Activated naive CD8-positive, alpha-beta T cell treated with anti-CD3 and anti-CD28 coated beads, Interleukin-2, amount 50 U/mL, for 24 hours (primary cell): ENCODE measurements around the gene MTFP1.

Experiments used
- ATAC-seq: fragments of 150-1000 bp; cut with Tn5 transposase; one replicate; pipeline ENCODE4 v1.10.0; 2021
- DNase-seq: peaks from one replicate; pipeline ENCODE4 v3.0.0; 2021
- H3K27ac Mint-ChIP-seq: one replicate; pipeline ENCODE4 v1.8.0; 2021; ENCODE audit warnings: mild to moderate bottlenecking, mixed read lengths
- H3K27me3 Mint-ChIP-seq: one replicate; pipeline ENCODE4 v1.8.0; 2021; ENCODE audit warnings: mixed read lengths
- H3K36me3 Mint-ChIP-seq: one replicate; pipeline ENCODE4 v1.8.0; 2021; ENCODE audit warnings: low read depth, mixed read lengths
- H3K4me1 Mint-ChIP-seq: one replicate; pipeline ENCODE4 v1.8.0; 2021; ENCODE audit warnings: mixed read lengths
- H3K4me3 Mint-ChIP-seq: one replicate; pipeline ENCODE4 v1.8.0; 2021; ENCODE audit warnings: mild to moderate bottlenecking, moderate library complexity, mixed read lengths
- H3K9me3 Mint-ChIP-seq: one replicate; pipeline ENCODE4 v1.8.0; 2021; ENCODE audit warnings: mixed read lengths

The MTFP1 gene

DNA sequence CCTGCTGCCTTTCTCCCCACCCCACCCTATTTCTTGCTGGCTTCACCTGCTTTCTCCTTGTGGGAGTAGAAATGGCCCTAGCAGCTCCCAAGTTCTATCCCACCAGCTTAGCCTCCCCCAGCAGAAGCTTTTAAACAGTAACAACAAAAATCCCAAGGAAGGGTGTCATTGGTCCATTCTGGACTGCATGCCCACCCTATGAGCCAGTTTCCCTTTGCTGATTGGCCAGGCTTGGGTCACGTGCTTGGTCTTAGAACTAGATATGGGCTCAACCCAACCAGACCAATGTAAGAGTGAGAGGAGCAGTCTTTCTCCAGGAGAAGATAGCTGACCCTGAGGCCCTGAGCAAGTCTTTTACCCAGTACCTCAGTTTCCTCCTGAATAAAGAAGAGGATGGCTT is 2.3 kb downstream of the MTFP1 start:
- Mint-ChIP-seq H3K9me3 (no peaks in the 10 kb centered on the region), H3K4me1 (peaks cover 37% of the 10 kb centered on the region), H3K27me3 (no peaks in the 10 kb centered on the region), H3K27ac (no peak overlapping the region), H3K36me3 (peaks cover 19% of the 10 kb centered on the region), H3K4me3 (no peak overlapping the region)
- ATAC-seq = no peak
- no peak for DNase-seq

DNA sequence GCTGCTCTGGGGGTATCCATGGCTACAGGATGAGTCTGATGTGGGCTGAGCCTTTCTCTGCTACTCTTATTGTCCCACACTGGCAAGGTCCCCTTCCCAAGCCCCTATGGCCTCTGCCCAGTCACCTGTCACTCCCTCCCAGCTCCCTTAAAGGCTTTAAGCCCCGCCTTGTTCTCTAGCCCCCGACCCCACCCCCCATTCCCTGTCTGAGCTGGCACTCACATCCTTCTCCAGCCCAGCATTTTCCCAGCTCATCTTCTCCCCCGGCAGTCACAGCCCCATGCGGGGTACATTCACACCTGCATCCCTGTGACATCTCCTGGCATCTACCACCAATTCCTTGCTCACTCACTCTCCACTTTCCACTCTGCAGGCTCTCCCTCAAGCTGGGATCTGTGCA is 4.3 kb downstream of the MTFP1 start:
- DNase-seq (no peak), ATAC-seq (no peak)
- Mint-ChIP-seq H3K27me3 (no peaks in the 10 kb centered on the region), H3K27ac (no peak overlapping the region), H3K4me3 (no peak overlapping the region), H3K9me3 (no peaks in the 10 kb centered on the region), H3K4me1 (peaks cover 44% of the 10 kb centered on the region), H3K36me3 (peaks cover 22% of the 10 kb centered on the region)

DNA sequence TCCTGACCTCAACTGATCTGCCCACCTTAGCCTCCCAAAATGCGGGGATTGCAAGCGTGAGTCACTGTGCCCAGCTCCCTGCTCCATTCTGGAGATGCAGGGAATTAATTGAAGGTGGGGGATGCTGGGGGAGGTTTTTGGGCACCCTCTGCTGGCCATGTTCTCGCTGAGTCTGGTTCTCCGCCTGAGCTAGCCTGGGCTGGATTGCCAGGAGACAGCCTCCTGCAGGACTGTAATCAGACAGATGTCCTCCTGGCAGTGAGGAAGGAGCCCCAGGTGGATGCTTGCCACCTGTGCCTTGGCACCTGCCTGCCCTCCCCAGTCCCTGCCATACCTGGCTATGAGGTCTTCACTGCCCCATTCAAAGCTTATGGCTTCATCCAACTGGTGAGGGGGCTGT is 5.4 kb downstream of the MTFP1 start:
- no peak overlapping the region for H3K4me3 Mint-ChIP-seq
- peaks cover 29% of the 10 kb centered on the region for H3K36me3 Mint-ChIP-seq
- no peaks in the 10 kb centered on the region for H3K27me3 Mint-ChIP-seq
- DNase-seq (no peak), ATAC-seq (no peak)
- peaks cover 8% of the 10 kb centered on the region for H3K9me3 Mint-ChIP-seq
- no peak overlapping the region for H3K27ac Mint-ChIP-seq
- peaks cover 48% of the 10 kb centered on the region for H3K4me1 Mint-ChIP-seq

DNA sequence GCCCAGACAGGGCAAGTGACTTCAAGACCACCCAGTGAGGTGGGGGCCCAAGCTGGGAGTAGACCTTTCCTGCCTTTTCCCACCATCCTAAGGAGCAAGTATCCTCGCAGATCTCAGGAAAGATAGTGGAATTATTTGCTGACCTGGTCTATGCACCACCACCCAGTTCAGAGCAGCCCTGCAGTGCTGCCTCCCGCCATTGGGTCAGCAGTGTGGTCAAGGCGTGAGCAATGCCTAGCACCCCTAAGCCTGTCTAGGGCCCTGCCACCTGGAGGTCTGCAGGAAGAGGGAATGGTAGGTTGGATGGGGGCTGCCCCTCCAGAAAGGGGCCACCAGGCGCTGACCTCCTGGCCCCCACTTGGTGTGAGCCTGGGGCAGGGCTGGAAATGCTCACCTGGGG is 6.5 kb downstream of the MTFP1 start:
- no peak overlapping the region for H3K27ac Mint-ChIP-seq
- ATAC-seq (no peak), DNase-seq (no peak)
- peaks cover 29% of the 10 kb centered on the region for H3K36me3 Mint-ChIP-seq
- H3K4me1 Mint-ChIP-seq = peaks cover 41% of the 10 kb centered on the region
- H3K9me3 Mint-ChIP-seq = peaks cover 9% of the 10 kb centered on the region
- no peak overlapping the region for H3K4me3 Mint-ChIP-seq
- no peaks in the 10 kb centered on the region for H3K27me3 Mint-ChIP-seq

DNA sequence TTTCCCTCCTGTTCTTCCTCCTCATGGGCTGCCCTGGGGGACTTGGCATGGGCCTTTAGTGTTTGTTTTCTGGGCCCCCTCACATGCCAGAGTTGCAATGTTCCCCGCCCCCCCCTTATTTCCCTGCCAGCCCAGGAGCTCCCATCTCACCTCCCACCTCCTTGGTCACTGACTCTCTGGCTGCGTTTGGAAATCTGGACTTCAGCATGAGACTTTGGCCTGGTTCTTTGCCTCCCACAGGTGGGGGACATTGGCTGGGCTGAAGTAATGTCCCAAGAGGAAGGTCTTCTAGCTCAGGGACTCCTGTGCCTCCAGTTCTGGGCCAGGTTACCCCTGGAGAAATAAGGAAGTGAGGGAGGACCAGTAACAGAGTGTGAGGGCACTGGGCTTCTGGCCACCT is 7.0 kb downstream of the MTFP1 start:
- Mint-ChIP-seq H3K9me3 (peaks cover 9% of the 10 kb centered on the region), H3K4me3 (no peak overlapping the region), H3K36me3 (peaks cover 25% of the 10 kb centered on the region), H3K4me1 (peaks cover 37% of the 10 kb centered on the region), H3K27me3 (no peaks in the 10 kb centered on the region), H3K27ac (no peak overlapping the region)
- ATAC-seq (no peak), DNase-seq (no peak)

DNA sequence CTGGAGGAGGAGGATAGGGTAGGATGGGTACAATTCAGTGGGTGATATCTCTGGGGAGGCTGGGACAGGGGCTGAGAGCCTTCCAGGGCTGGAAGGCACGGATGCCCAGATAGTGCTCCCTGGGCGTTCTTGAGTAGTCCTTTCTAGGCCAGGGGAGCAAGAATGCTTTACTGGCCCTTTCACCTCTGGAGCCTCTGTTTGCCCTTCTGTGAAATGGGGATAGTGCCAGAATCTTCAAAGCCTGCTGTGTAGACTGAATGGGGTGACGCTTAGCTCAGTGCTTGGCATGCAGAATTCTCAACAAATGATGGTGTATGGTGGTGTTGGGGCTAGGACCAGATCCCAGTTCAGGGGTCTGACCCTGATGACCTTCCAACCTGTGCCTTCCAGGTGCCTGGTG is 7.7 kb downstream of the MTFP1 start:
- Mint-ChIP-seq H3K27me3 (peaks cover 1% of the 10 kb centered on the region), H3K36me3 (peaks cover 21% of the 10 kb centered on the region), H3K9me3 (peaks cover 9% of the 10 kb centered on the region), H3K4me1 (peaks cover 34% of the 10 kb centered on the region), H3K4me3 (no peak overlapping the region), H3K27ac (peak overlapping the region; percentile 71)
- DNase-seq (no peak), ATAC-seq (no peak)

DNA sequence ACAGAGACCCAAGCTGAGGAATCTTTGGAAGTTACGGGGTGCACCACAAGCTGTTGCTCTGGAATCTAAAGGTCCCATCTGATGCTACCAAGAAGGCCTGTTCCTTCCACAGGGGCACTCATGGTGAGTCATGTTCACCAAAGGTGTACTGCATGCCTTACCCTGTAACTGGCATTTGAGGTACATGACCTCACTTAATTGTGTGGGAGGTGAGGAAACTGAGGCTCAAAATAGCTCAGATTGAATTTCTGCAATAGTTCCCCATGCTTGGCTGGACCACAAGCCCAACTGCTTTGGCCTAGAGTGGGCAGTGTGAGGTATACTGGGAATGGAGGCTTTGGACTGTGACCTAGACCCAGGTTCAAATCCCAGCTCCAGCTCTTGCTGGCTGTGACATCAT is 8.2 kb downstream of the MTFP1 start:
- Mint-ChIP-seq H3K4me3 (peak overlapping the region; percentile 45), H3K9me3 (peaks cover 9% of the 10 kb centered on the region), H3K4me1 (peaks cover 34% of the 10 kb centered on the region), H3K27ac (peak overlapping the region; percentile 96), H3K27me3 (peaks cover 6% of the 10 kb centered on the region), H3K36me3 (peaks cover 17% of the 10 kb centered on the region)
- peak; percentile 68 for ATAC-seq
- peak; percentile 26 for DNase-seq

DNA sequence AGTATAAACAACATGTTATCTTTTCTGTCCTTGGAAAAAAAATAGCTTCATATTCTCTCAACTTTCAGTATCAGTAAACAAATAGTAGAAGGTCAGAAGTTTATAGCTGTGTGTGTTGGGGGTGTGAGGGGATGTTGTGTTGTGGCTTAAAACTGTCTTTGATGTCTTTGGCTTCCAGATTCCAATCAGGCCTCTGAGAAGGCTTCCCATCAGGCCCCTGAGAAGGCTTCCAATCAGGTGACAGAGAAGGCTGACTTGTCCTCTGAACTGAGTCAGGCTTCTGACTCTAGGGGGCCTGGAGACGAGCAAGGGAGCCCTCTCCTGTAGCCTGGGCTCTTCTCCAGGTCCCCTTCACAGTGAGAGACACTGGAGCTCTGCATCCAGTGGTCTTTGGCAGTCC is 9.3 kb downstream of the MTFP1 start:
- peaks cover 14% of the 10 kb centered on the region for H3K36me3 Mint-ChIP-seq
- peak overlapping the region; percentile 87 for H3K4me3 Mint-ChIP-seq
- peaks cover 11% of the 10 kb centered on the region for H3K27me3 Mint-ChIP-seq
- H3K9me3 Mint-ChIP-seq = peaks cover 9% of the 10 kb centered on the region
- H3K4me1 Mint-ChIP-seq = peaks cover 34% of the 10 kb centered on the region
- DNase-seq (no peak), ATAC-seq (peak; percentile 16)
- peak overlapping the region; percentile 96 for H3K27ac Mint-ChIP-seq

DNA sequence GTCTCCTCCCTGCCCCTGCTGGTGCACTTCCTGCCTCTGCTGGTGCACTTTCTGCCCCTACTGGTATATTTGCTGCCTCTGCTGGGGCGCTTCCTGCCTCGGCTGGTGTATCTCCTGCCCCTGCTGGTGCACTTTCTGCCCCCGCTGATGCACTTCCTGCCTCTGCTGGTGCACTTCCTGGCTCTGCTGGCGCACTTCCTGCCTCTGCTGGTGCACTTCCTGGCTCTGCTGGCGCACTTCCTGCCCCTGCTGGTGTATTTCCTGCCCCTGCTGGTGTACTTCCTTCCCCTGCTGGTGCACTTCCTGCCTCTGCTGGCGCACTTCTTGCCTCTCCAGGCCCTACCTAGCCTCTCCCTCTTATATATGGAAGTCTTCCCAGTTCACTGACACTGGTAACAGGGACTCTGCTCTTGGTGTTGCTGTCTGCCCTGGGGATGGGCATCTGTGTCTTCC is 10.1 kb downstream of the MTFP1 start:
- H3K27ac Mint-ChIP-seq = peak overlapping the region; percentile 96
- peak; percentile 75 for DNase-seq
- H3K4me1 Mint-ChIP-seq = peaks cover 34% of the 10 kb centered on the region
- peaks cover 17% of the 10 kb centered on the region for H3K27me3 Mint-ChIP-seq
- H3K4me3 Mint-ChIP-seq = peak overlapping the region; percentile 87
- ATAC-seq = peak; percentile 80
- peaks cover 9% of the 10 kb centered on the region for H3K9me3 Mint-ChIP-seq
- H3K36me3 Mint-ChIP-seq = peaks cover 14% of the 10 kb centered on the region

DNA sequence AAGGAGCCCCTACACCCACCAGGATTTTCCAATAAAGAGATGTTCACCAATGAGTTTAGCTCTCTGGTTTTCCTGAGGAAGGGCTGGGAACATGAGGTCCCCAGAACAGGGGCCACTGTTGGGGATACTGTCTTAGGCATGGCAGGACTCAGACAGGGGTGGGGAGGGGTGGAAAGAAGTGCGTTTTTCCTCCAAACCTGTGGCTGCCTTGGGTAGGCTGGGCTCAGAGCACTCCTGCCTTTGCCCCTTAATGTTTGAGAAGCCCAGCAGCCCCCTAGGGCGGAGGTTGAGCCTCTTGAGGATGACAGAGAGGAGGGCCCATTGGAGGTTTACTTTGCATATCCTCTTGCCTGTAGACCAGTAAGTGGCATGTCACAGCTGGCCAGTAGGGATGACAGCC is 10.6 kb downstream of the MTFP1 start:
- H3K9me3 Mint-ChIP-seq = peaks cover 9% of the 10 kb centered on the region
- ATAC-seq (no peak), DNase-seq (no peak)
- H3K27me3 Mint-ChIP-seq = peaks cover 21% of the 10 kb centered on the region
- peaks cover 14% of the 10 kb centered on the region for H3K36me3 Mint-ChIP-seq
- H3K4me3 Mint-ChIP-seq = peak overlapping the region; percentile 87
- peaks cover 37% of the 10 kb centered on the region for H3K4me1 Mint-ChIP-seq
- H3K27ac Mint-ChIP-seq = peak overlapping the region; percentile 96

DNA sequence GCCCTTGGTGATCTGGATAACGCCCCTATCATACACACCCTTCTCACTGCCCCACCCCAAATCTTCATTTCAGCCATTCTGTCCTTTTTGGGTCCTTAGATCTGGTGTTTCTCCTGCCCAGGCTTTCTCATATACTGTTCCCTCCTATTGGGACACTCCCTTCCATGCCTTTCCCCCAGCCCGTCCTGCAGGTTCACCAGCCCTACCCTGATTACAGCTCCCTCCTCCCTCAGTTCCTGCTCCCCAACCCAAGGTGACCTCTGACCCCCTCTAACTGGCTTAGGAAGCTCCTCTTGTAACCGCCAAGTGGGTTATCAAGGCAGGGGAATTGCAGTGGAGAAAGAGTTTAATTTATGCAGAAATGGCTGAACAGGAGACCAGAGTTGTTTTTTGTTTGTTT is 13.0 kb downstream of the MTFP1 start:
- Mint-ChIP-seq H3K4me1 (peaks cover 48% of the 10 kb centered on the region), H3K36me3 (peaks cover 16% of the 10 kb centered on the region), H3K4me3 (no peak overlapping the region), H3K27ac (no peak overlapping the region), H3K9me3 (peaks cover 9% of the 10 kb centered on the region), H3K27me3 (peaks cover 32% of the 10 kb centered on the region)
- DNase-seq (no peak), ATAC-seq (no peak)

DNA sequence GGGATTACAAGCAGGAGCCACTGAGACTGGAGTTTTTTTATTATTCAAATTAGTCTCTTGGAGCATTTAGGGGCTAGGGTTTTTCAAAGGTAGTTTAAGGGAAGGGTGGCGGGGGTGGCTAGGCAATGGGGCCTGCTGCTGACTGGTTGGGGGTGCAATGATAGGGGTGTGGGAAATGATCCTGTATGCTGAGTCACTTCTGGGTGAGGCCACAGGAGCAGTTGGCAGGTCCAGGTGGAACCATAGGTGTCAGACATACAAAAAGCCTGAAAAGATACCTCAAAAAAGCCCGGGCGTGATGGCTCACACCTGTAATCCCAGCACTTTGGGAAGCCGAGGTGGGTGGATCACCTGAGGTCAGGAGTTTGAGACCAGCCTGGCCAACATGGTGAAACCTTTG is 13.7 kb downstream of the MTFP1 start:
- Mint-ChIP-seq H3K27ac (no peak overlapping the region), H3K36me3 (peaks cover 16% of the 10 kb centered on the region), H3K27me3 (peaks cover 34% of the 10 kb centered on the region), H3K4me3 (no peak overlapping the region), H3K4me1 (peaks cover 42% of the 10 kb centered on the region), H3K9me3 (peaks cover 9% of the 10 kb centered on the region)
- no peak for DNase-seq
- ATAC-seq = no peak

DNA sequence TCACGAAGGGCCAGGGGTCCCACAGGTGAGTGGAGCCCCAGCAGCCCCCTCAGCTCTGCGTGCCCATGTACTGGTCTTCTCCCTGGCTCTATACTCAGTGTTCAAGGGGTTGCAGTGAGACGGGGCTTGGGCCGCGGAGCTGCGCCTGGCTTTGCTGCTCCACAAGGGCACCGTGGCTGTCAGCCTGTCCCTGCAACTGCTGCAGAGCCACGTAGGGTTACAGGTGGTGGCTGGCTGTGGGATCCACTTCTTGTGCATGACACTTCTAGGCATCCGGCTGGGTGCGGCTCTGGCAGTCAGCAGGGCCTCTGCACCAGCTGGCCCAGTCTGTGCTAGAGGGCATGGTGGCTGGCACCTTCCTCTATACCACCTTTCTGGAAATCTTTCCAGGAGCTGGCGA is 14.3 kb downstream of the MTFP1 start:
- H3K4me1 Mint-ChIP-seq = peaks cover 36% of the 10 kb centered on the region

DNA sequence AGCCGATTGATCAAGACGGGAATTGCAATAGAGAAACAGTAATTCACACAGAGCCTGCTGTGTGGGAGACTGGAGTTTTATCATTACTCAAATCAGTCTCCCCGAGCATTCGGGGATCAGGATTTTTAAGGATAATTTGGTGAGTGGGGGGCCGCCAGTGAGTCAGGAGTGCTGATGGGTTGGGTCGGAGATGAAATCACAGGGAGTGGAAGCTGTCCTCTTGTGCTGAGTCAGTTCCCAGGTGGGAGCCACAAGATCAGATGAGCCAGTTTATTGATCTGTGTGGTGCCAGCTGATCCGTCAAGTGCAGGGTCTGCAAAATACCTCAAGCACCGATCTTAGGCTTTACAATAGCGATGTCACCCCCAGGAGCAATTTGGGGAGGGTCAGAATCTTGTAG is 15.5 kb downstream of the MTFP1 start:
- H3K4me3 Mint-ChIP-seq = no peak overlapping the region
- DNase-seq (no peak), ATAC-seq (no peak)
- H3K27me3 Mint-ChIP-seq = peaks cover 46% of the 10 kb centered on the region
- no peak overlapping the region for H3K27ac Mint-ChIP-seq
- no peaks in the 10 kb centered on the region for H3K9me3 Mint-ChIP-seq
- H3K36me3 Mint-ChIP-seq = peaks cover 2% of the 10 kb centered on the region
- H3K4me1 Mint-ChIP-seq = peaks cover 25% of the 10 kb centered on the region

More for the DNA sequence above, 14.3 kb downstream of the MTFP1 start:
- Mint-ChIP-seq H3K36me3 (peaks cover 13% of the 10 kb centered on the region), H3K4me3 (no peak overlapping the region), H3K9me3 (peaks cover 9% of the 10 kb centered on the region), H3K27ac (no peak overlapping the region), H3K27me3 (peaks cover 35% of the 10 kb centered on the region)
- no peak for DNase-seq
- no peak for ATAC-seq

DNA sequence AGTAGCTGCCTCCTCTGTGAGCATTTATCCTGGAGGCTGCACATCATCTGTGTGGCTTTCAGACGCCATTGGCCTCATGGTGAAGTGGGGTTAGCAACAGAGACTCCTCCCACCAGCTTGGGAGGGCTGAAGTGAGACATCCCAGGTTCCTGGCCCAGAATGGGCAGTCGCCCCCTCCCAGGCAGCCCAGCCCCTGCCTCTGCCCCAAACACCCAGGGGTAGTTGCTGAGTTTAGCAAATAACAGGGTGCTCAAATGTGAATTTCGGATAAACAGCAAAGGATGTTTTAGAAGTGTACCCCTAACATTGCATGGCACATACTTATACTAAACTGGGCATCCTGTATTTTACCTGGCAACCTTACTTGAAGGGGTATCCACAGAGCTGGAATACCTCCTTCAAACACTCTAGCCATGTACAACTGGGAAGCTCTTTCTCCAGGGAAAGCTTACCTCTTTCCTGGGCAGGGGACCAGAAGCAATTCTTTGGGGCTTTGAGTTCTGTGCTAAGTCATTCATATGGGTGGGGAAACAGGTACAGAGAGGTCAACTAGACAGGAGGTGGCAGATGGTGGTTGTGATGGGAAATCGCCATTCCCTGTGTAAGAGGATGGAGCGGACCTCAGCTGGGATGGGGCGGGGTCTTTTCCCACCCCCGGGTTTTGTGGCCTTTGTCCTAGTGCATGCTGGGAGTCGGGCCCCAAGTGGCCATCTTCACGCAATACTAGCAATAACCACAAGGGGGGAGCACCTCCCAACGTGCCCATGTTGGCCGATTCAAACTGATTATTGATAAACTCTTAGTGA is 19.3 kb downstream of the MTFP1 start:
- Mint-ChIP-seq H3K4me3 (no peak overlapping the region), H3K36me3 (peaks cover 2% of the 10 kb centered on the region), H3K27me3 (peaks cover 49% of the 10 kb centered on the region), H3K4me1 (peaks cover 24% of the 10 kb centered on the region), H3K9me3 (no peaks in the 10 kb centered on the region), H3K27ac (peak overlapping the region; percentile 18)
- ATAC-seq (peak; percentile 34), DNase-seq (peak; percentile 68)
